PC-9 (cell line): Measurements from ENCODE around the gene ZNF469. TPM values are rescaled to one million over a fixed set of nuclear protein-coding genes. Genes with fewer than 3 reads are reported as not detected.

Experiments used
- BruUV-seq: library from RNA; stranded (reverse); fragments of 400-500 nt; replicated peaks from 2 replicates; lab custom pipeline; 2021; lab: Mats Ljungman, UMichigan
- CTCF ChIA-PET: fragments of 300-600 bp; sonication (Branson Sonifier 250); formaldehyde crosslinking; loops from one replicate; lab custom pipeline; 2022; ENCODE audit warnings: antibody characterized with exemption; lab: Charles Lee
- POLR2A ChIA-PET: fragments of 300-600 bp; sonication (Branson Sonifier 250); formaldehyde crosslinking; loops from one replicate; lab custom pipeline; 2022; ENCODE audit warnings: antibody characterized with exemption; ENCODE audit not compliant: unreplicated experiment; lab: Charles Lee
- DNase-seq, 2 experiments: peaks; one replicate each; pipeline versions ENCODE4 v3.0.0 to v3.0.0-alpha.2; 2015 to 2022; ENCODE audit warnings: mixed read lengths in 1 of 2
- H2AFZ ChIP-seq: fragments of 200-600 bp; sonication (generic); 2 replicates; pipeline ENCODE4 v1.8.1; 2017; ENCODE audit warnings: antibody characterized with exemption
- H3F3A ChIP-seq: fragments of 200-600 bp; sonication (generic); 2 replicates; pipeline ENCODE4 v1.8.1; 2017; ENCODE audit warnings: antibody characterized with exemption, mild to moderate bottlenecking, low read depth; ENCODE audit not compliant: insufficient read depth
- H3K27ac ChIP-seq: fragments of 200-600 bp; sonication (generic); 2 replicates; pipeline ENCODE4 v1.6.1; 2016; ENCODE audit warnings: mixed run types
- H3K27me3 ChIP-seq: fragments of 200-600 bp; sonication (generic); 2 replicates; pipeline ENCODE4 v1.6.1; 2016; ENCODE audit warnings: low read depth, mixed run types; ENCODE audit not compliant: insufficient read depth
- H3K36me3 ChIP-seq: fragments of 200-600 bp; sonication (generic); 2 replicates; pipeline ENCODE4 v1.6.1; 2016; ENCODE audit warnings: low read depth, mixed run types
- H3K4me1 ChIP-seq: fragments of 200-600 bp; sonication (generic); replicated peaks from 2 replicates; pipeline ENCODE4 v1.6.1; 2016; ENCODE audit warnings: mixed run types; ENCODE audit not compliant: insufficient read depth
- H3K4me2 ChIP-seq: fragments of 200-600 bp; sonication (generic); 2 replicates; pipeline ENCODE4 v1.6.1; 2017; ENCODE audit warnings: mixed run types
- H3K4me3 ChIP-seq: fragments of 200-600 bp; sonication (generic); 2 replicates; pipeline ENCODE4 v1.6.1; 2016; ENCODE audit warnings: mixed run types
- H3K79me2 ChIP-seq: fragments of 200-600 bp; sonication (generic); 2 replicates; pipeline ENCODE4 v1.6.1; 2017; ENCODE audit warnings: low read depth, mixed run types
- H3K9me2 ChIP-seq: fragments of 200-600 bp; sonication (generic); 2 replicates; pipeline ENCODE4 v1.8.1; 2017; ENCODE audit warnings: mild to moderate bottlenecking; ENCODE audit not compliant: insufficient read depth
- H3K9me3 ChIP-seq: fragments of 200-600 bp; sonication (generic); 2 replicates; pipeline ENCODE4 v1.8.1; 2016; ENCODE audit warnings: low read depth; ENCODE audit not compliant: insufficient read depth
- H4K20me1 ChIP-seq: fragments of 200-600 bp; sonication (generic); 2 replicates; pipeline ENCODE4 v1.8.1; 2017; ENCODE audit not compliant: insufficient read depth
- EZH2 ChIP-seq: fragments of 200-600 bp; sonication (generic); IDR thresholded peaks from 2 replicates; pipeline ENCODE4 v1.8.0; 2017; ENCODE audit warnings: antibody characterized with exemption, low read depth
- intact Hi-C: fragments of 100-400 bp; cut with micrococcal nuclease; formaldehyde crosslinking; loops from one replicate; pipeline ENCODE4 v1.10.0; 2022; ENCODE audit not compliant: unreplicated experiment
- total RNA-seq: library from RNA; stranded (reverse); gene quantifications from 2 replicates; pipeline ENCODE4 v1.2.3, GENCODE V29; 2021
- TF ChIP-seq, protein P1 (sequence below): fragments of 200-600 bp; sonication (generic); conservative IDR thresholded peaks from 2 replicates; pipeline ENCODE4 v1.6.1; 2017; ENCODE audit warnings: mixed run types, antibody characterized with exemption, mild to moderate bottlenecking, moderate library complexity

The ZNF469 gene
- total RNA-seq, 1 experiment from 2014 or later = 9.8 TPM

- CTCF ChIA-PET = no interaction called here
- no peak overlapping the region for H3K4me2 ChIP-seq
- no peak for TF ChIP-seq EZH2
- TF ChIP-seq, protein P1, sequence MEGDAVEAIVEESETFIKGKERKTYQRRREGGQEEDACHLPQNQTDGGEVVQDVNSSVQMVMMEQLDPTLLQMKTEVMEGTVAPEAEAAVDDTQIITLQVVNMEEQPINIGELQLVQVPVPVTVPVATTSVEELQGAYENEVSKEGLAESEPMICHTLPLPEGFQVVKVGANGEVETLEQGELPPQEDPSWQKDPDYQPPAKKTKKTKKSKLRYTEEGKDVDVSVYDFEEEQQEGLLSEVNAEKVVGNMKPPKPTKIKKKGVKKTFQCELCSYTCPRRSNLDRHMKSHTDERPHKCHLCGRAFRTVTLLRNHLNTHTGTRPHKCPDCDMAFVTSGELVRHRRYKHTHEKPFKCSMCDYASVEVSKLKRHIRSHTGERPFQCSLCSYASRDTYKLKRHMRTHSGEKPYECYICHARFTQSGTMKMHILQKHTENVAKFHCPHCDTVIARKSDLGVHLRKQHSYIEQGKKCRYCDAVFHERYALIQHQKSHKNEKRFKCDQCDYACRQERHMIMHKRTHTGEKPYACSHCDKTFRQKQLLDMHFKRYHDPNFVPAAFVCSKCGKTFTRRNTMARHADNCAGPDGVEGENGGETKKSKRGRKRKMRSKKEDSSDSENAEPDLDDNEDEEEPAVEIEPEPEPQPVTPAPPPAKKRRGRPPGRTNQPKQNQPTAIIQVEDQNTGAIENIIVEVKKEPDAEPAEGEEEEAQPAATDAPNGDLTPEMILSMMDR = no peak
- no peaks in the 10 kb centered on the region for H3K9me2 ChIP-seq
- no peak overlapping the region for H3K4me3 ChIP-seq
- no peaks in the 10 kb centered on the region for H3K4me1 ChIP-seq
- H3K27me3 ChIP-seq = no peaks in the 10 kb centered on the region
- no peak overlapping the region for H3K27ac ChIP-seq
- H3F3A ChIP-seq = no peaks in the 10 kb centered on the region
- intact Hi-C loops = no loop called here
- BruUV-seq = no TSS peak
- no peaks in the 10 kb centered on the region for H3K9me3 ChIP-seq
- POLR2A ChIA-PET = no interaction called here
- H2AFZ ChIP-seq = no peak overlapping the region
- no peak for DNase-seq
- no peaks in the 10 kb centered on the region for H3K79me2 ChIP-seq
- H4K20me1 ChIP-seq = no peaks in the 10 kb centered on the region
- H3K36me3 ChIP-seq = no peaks in the 10 kb centered on the region
These were observed 19.0 kb downstream of the ZNF469 start for GRCh38 chr16:88401604-88402246.

- Histone ChIP-seq H3K4me3 (no peak overlapping the region), H4K20me1 (no peaks in the 10 kb centered on the region), H3K9me2 (no peaks in the 10 kb centered on the region), H3F3A (no peaks in the 10 kb centered on the region), H3K9me3 (no peaks in the 10 kb centered on the region), H3K79me2 (no peaks in the 10 kb centered on the region), H3K36me3 (no peaks in the 10 kb centered on the region), H3K4me1 (no peaks in the 10 kb centered on the region), H2AFZ (no peak overlapping the region), H3K27me3 (no peaks in the 10 kb centered on the region), H3K27ac (no peak overlapping the region), H3K4me2 (no peak overlapping the region)
- POLR2A ChIA-PET = no interaction called here
- CTCF ChIA-PET = no interaction called here
- no TSS peak for BruUV-seq
- intact Hi-C loops = no loop called here
- no peak for DNase-seq
- no peak for TF ChIP-seq EZH2
- TF ChIP-seq, protein P1 = no peak
These were observed 19.9 kb downstream of the ZNF469 start for GRCh38 chr16:88402551-88403240.

GRCh38 chr16:88403794-88404581 is 21.2 kb downstream of the ZNF469 start:
- intact Hi-C loops = no loop called here
- Histone ChIP-seq H3F3A (no peaks in the 10 kb centered on the region), H3K27ac (no peak overlapping the region), H3K4me3 (no peak overlapping the region), H3K9me2 (no peaks in the 10 kb centered on the region), H3K9me3 (no peaks in the 10 kb centered on the region), H2AFZ (no peak overlapping the region), H3K4me2 (no peak overlapping the region), H4K20me1 (no peaks in the 10 kb centered on the region), H3K79me2 (no peaks in the 10 kb centered on the region), H3K36me3 (no peaks in the 10 kb centered on the region), H3K4me1 (no peaks in the 10 kb centered on the region), H3K27me3 (no peaks in the 10 kb centered on the region)
- TF ChIP-seq EZH2 = no peak
- TF ChIP-seq, protein P1 = no peak
- ChIA-PET CTCF (no interaction called here), POLR2A (no interaction called here)
- no TSS peak for BruUV-seq
- no peak for DNase-seq
